IPS-NIHi7 (cell line): Measurements from ENCODE around the gene LIPC.

ENCODE experiments used
- DNase-seq: peaks from one replicate; pipeline ENCODE4 v3.0.0; 2012; ENCODE audit warnings: mixed read lengths; ENCODE audit errors: extremely low spot score

The LIPC gene

GRCh38 chr15:58457466-58457965, 25.7 kb downstream of the LIPC start:
- DNase-seq: no peak

- DNase-seq: no peak
These were observed 26.3 kb downstream of the LIPC start for GRCh38 chr15:58458076-58458475.

- DNase-seq: no peak
These were observed 27.3 kb downstream of the LIPC start for GRCh38 chr15:58459045-58459444.

GRCh38 chr15:58459560-58459959, 27.8 kb downstream of the LIPC start:
- DNase-seq: no peak

GRCh38 chr15:58460116-58460790, 28.5 kb downstream of the LIPC start:
- DNase-seq: no peak

- no peak for DNase-seq
These were observed 29.1 kb downstream of the LIPC start for GRCh38 chr15:58460872-58461271.

- peak; percentile 58 for DNase-seq
These were observed 30.8 kb downstream of the LIPC start for GRCh38 chr15:58462547-58462946.

GRCh38 chr15:58462973-58463663, 31.3 kb downstream of the LIPC start:
- DNase-seq: no peak

- DNase-seq: no peak
These were observed 32.2 kb downstream of the LIPC start for GRCh38 chr15:58463815-58464650.

- no peak for DNase-seq
These were observed 33.3 kb downstream of the LIPC start for GRCh38 chr15:58465070-58465469.

GRCh38 chr15:58465866-58466517, 34.2 kb downstream of the LIPC start:
- DNase-seq: no peak

GRCh38 chr15:58466566-58466965, 34.8 kb downstream of the LIPC start:
- no peak for DNase-seq

GRCh38 chr15:58467121-58467721, 35.4 kb downstream of the LIPC start:
- no peak for DNase-seq

GRCh38 chr15:58467722-58468423, 36.1 kb downstream of the LIPC start:
- DNase-seq: no peak

GRCh38 chr15:58469432-58470353, 37.9 kb downstream of the LIPC start:
- DNase-seq: no peak

GRCh38 chr15:58471348-58471747, 39.6 kb downstream of the LIPC start:
- DNase-seq: no peak

GRCh38 chr15:58472221-58472620, 40.4 kb downstream of the LIPC start:
- DNase-seq: no peak

GRCh38 chr15:58472821-58473581, 41.2 kb downstream of the LIPC start:
- DNase-seq: no peak

GRCh38 chr15:58473724-58474123, 41.9 kb downstream of the LIPC start:
- no peak for DNase-seq
